H1 (cell line): Measurements from ENCODE around the gene RNASE9. TPM values are rescaled to one million over a fixed set of nuclear protein-coding genes. Genes with fewer than 3 reads are reported as not detected.

Experiments
- CTCF ChIA-PET: fragments of 300-600 bp; sonication (Branson Sonifier 250); formaldehyde crosslinking; loops from one replicate; lab custom pipeline; 2021; ENCODE audit not compliant: partially characterized antibody; lab: Charles Lee
- POLR2A ChIA-PET: fragments of 300-600 bp; sonication (Branson Sonifier 250); formaldehyde crosslinking; loops from one replicate; lab custom pipeline; 2021; ENCODE audit warnings: inconsistent platforms; ENCODE audit not compliant: partially characterized antibody; lab: Charles Lee
- DNase-seq, 2 experiments: peaks; one replicate each; pipeline versions ENCODE4 v3.0.0 to v3.0.0-alpha.2; 2010 to 2022; ENCODE audit warnings: low spot score in 2 of 2, low read depth in 1 of 2, mixed read lengths in 1 of 2
- FAIRE-seq: peaks from 2 replicates; lab custom pipeline; 2011; peaks lifted over from hg19 to GRCh38; lab: Jason Lieb, UNC
- H2AFZ ChIP-seq: 2 replicates; pipeline ENCODE4 v1.8.1; 2012; ENCODE audit warnings: low read length, inconsistent platforms
- H2AK5ac ChIP-seq: 2 replicates; pipeline ENCODE4 v1.6.1; 2013; ENCODE audit warnings: low read depth, low read length
- H2BK120ac ChIP-seq: replicated peaks from 2 replicates; pipeline ENCODE3; 2013; ENCODE audit warnings: low read depth, low read length, inconsistent platforms
- H2BK12ac ChIP-seq: 2 replicates; pipeline ENCODE4 v1.6.1; 2013; ENCODE audit warnings: low read depth, low read length
- H2BK15ac ChIP-seq: 2 replicates; pipeline ENCODE4 v1.6.1; 2013; ENCODE audit warnings: low read length
- H2BK20ac ChIP-seq: 2 replicates; pipeline ENCODE4 v1.6.1; 2013; ENCODE audit warnings: low read length
- H2BK5ac ChIP-seq: 2 replicates; pipeline ENCODE4 v1.6.1; 2013; ENCODE audit warnings: low read depth, low read length
- H3K14ac ChIP-seq: 2 replicates; pipeline ENCODE4 v1.6.1; 2013; ENCODE audit warnings: inconsistent platforms; ENCODE audit not compliant: insufficient read length
- H3K18ac ChIP-seq: 2 replicates; pipeline ENCODE4 v1.6.1; 2013; ENCODE audit warnings: low read length; ENCODE audit errors: extremely low read depth
- H3K23ac ChIP-seq: 2 replicates; pipeline ENCODE4 v1.6.1; 2013; ENCODE audit warnings: inconsistent platforms; ENCODE audit not compliant: insufficient read length
- H3K23me2 ChIP-seq: 2 replicates; pipeline ENCODE4 v1.6.1; 2013; ENCODE audit warnings: low read depth, low read length
- H3K27ac ChIP-seq: 2 replicates; pipeline ENCODE4 v1.6.1; 2011; ENCODE audit warnings: low read depth, low read length, inconsistent platforms
- H3K27me3 ChIP-seq, 4 experiments: replicated peaks in 1 of 4; 1 replicate in 1 of 4; 2 replicates in 3 of 4; pipeline versions ENCODE4 v1.6.1 to v1.8.1; 2011 to 2013; ENCODE audit warnings: low read length in 3 of 4, mild to moderate bottlenecking in 3 of 4, inconsistent platforms in 2 of 4, mixed read lengths in 2 of 4, moderate library complexity in 1 of 4; ENCODE audit not compliant: control insufficient read depth in 3 of 4, insufficient read depth in 3 of 4; ENCODE audit errors: extremely low read depth in 1 of 4
- H3K36me3 ChIP-seq, 4 experiments: 2 replicates each; pipeline versions ENCODE4 v1.6.1 to v1.8.1; 2011 to 2013; ENCODE audit warnings: mild to moderate bottlenecking in 4 of 4, low read length in 3 of 4, moderate library complexity in 2 of 4, control low read depth in 1 of 4, inconsistent platforms in 1 of 4; ENCODE audit not compliant: insufficient read depth in 4 of 4, control insufficient read depth in 2 of 4
- H3K4ac ChIP-seq: replicated peaks from 2 replicates; pipeline ENCODE3; 2013; ENCODE audit warnings: low read length, low read depth, mixed read lengths, inconsistent platforms; ENCODE audit not compliant: insufficient read length
- H3K4me1 ChIP-seq, 4 experiments: replicated peaks in 1 of 4; 1 replicate in 1 of 4; 2 replicates in 3 of 4; pipeline versions ENCODE4 v1.6.1 to v1.8.1; 2011 to 2013; ENCODE audit warnings: low read length in 3 of 4, inconsistent platforms in 2 of 4, mixed read lengths in 1 of 4; ENCODE audit not compliant: insufficient read depth in 4 of 4, control insufficient read depth in 3 of 4
- H3K4me2 ChIP-seq, 2 experiments: 2 replicates each; pipeline versions ENCODE4 v1.6.1 to v1.8.1; 2011 to 2013; ENCODE audit warnings: low read depth in 2 of 2, low read length in 2 of 2, control low read depth in 1 of 2, inconsistent platforms in 1 of 2, mild to moderate bottlenecking in 1 of 2; ENCODE audit not compliant: insufficient read depth in 1 of 2
- H3K4me3 ChIP-seq, 4 experiments: fragments of 200-600, 300-600 bp in 1 of 4; sonication (generic), shearing (Covaris generic), sonication (Bioruptor Twin) in 1 of 4; 2 replicates each; pipeline versions ENCODE4 v1.5.1 to v1.8.1; 2011 to 2016; ENCODE audit warnings: low read length in 4 of 4, low read depth in 3 of 4, control low read depth in 2 of 4, inconsistent platforms in 2 of 4, mild to moderate bottlenecking in 2 of 4, mixed read lengths in 1 of 4, moderate library complexity in 1 of 4; ENCODE audit not compliant: insufficient read depth in 2 of 4; ENCODE audit errors: extremely low read depth in 1 of 4
- H3K56ac ChIP-seq: replicated peaks from 2 replicates; pipeline ENCODE3; 2013; ENCODE audit warnings: low read depth, mild to moderate bottlenecking, mixed read lengths, low read length, inconsistent platforms; ENCODE audit not compliant: insufficient read length
- H3K79me1 ChIP-seq: 2 replicates; pipeline ENCODE4 v1.6.1; 2013; ENCODE audit warnings: low read depth, low read length, control low read depth
- H3K79me2 ChIP-seq, 2 experiments: 2 replicates each; pipeline versions ENCODE4 v1.6.1 to v1.8.1; 2012 to 2013; ENCODE audit warnings: low read length in 2 of 2, mild to moderate bottlenecking in 2 of 2, inconsistent platforms in 1 of 2; ENCODE audit not compliant: insufficient read depth in 2 of 2, control insufficient read depth in 1 of 2
- H3K9ac ChIP-seq, 4 experiments: replicated peaks in 1 of 4; 1 replicate in 1 of 4; 2 replicates in 3 of 4; pipeline versions ENCODE4 v1.6.1 to v1.8.1; 2011 to 2013; ENCODE audit warnings: low read depth in 3 of 4, low read length in 3 of 4, control low read depth in 2 of 4, mild to moderate bottlenecking in 2 of 4, moderate library complexity in 2 of 4, inconsistent platforms in 1 of 4; ENCODE audit errors: extremely low read depth in 1 of 4
- H3K9me3 ChIP-seq, 2 experiments: 2 replicates each; pipeline versions ENCODE4 v1.6.1 to v1.8.1; 2012 to 2013; ENCODE audit warnings: mild to moderate bottlenecking in 2 of 2, moderate library complexity in 2 of 2, control low read depth in 1 of 2, inconsistent platforms in 1 of 2, low read depth in 1 of 2, low read length in 1 of 2, mixed read lengths in 1 of 2; ENCODE audit not compliant: insufficient read depth in 2 of 2
- H4K20me1 ChIP-seq, 2 experiments: replicated peaks in 1 of 2; 2 replicates each; pipeline versions ENCODE3 to v1.8.1; 2011 to 2013; ENCODE audit warnings: inconsistent platforms in 2 of 2, low read length in 2 of 2, mild to moderate bottlenecking in 1 of 2; ENCODE audit not compliant: insufficient read depth in 2 of 2, control insufficient read depth in 1 of 2
- H4K5ac ChIP-seq: 2 replicates; pipeline ENCODE4 v1.6.1; 2013; ENCODE audit warnings: low read length, low read depth, mixed read lengths, inconsistent platforms; ENCODE audit not compliant: insufficient read length
- H4K8ac ChIP-seq: 2 replicates; pipeline ENCODE4 v1.8.0; 2013; ENCODE audit warnings: mild to moderate bottlenecking, moderate library complexity, low read length, inconsistent platforms; ENCODE audit not compliant: insufficient read depth; ENCODE audit errors: extremely low read depth
- H4K91ac ChIP-seq: replicated peaks from 2 replicates; pipeline ENCODE3; 2013; ENCODE audit warnings: low read length, mixed read lengths, inconsistent platforms; ENCODE audit not compliant: insufficient read length
- CEBPB ChIP-seq: IDR thresholded peaks from 2 replicates; pipeline ENCODE4 v1.6.1; 2012; ENCODE audit warnings: low read depth, low read length
- JUN ChIP-seq: IDR thresholded peaks from 2 replicates; pipeline ENCODE4 v1.6.1; 2011; ENCODE audit warnings: low read depth, mild to moderate bottlenecking, improper control_type of control experiment, low read length
- SIX5 ChIP-seq: IDR thresholded peaks from 2 replicates; pipeline ENCODE4 v1.6.1; 2011; ENCODE audit warnings: mild to moderate bottlenecking, low read depth, low read length
- TCF12 ChIP-seq: IDR thresholded peaks from 2 replicates; pipeline ENCODE4 v1.6.1; 2011; ENCODE audit warnings: low read depth, mild to moderate bottlenecking, low read length
- WGBS, 2 experiments: shearing (Covaris generic) in 1 of 2; methylation state at CpG; one replicate each; pipeline versions ENCODE4 v1.1.6 to v1.1.7; 2013 to 2015; ENCODE audit warnings: low lambda C conversion rate in 2 of 2, mixed read lengths in 2 of 2, inconsistent platforms in 1 of 2, low coverage in 1 of 2, missing lambda C conversion rate in 1 of 2; ENCODE audit not compliant: insufficient replicate concordance in 2 of 2, insufficient coverage in 1 of 2, insufficient read length in 1 of 2; ENCODE audit errors: extremely low coverage in 1 of 2, missing lambda C conversion rate in 1 of 2; 5-methylcytosine and 5-hydroxymethylcytosine counted together
- polyA plus RNA-seq, 7 experiments: library from polyadenylated mRNA; depleted of rRNA in 3 of 7; stranded (reverse) in 5 of 7; unstranded in 2 of 7; fragments of >200 nt in 5 of 7; fragments of 200-250 nt in 2 of 7; gene quantifications; 1 replicate in 5 of 7; 2 replicates in 1 of 7; 4 replicates in 1 of 7; pipeline versions ENCODE4 v1.2.1 to v1.2.3, GENCODE V29; 2011 to 2013; ENCODE audit warnings: missing spikeins in 2 of 7, mixed read lengths in 2 of 7
- total RNA-seq: library from RNA; stranded (reverse); fragmentation: NEBNext Ultra II Directional; extraction: Animal tissue kit (Norgen Biotek cat#: 25700); gene quantifications from 2 replicates; pipeline ENCODE4 v1.2.1, GENCODE V29; 2021
- TF ChIP-seq, protein P1 (sequence below): IDR thresholded peaks from 2 replicates; pipeline ENCODE4 v1.6.1; 2011; ENCODE audit warnings: low read length, improper control_type of control experiment

Gene RNASE9
- total and polyA plus RNA-seq, 2 of the 8 experiments (the other 6 are each of a cell fraction or from before 2014, with no cell fraction given) = 0.06 TPM; not detected in 1

- no peak overlapping the region for H3K4me2 ChIP-seq
- no peaks in the 10 kb centered on the region for H4K20me1 ChIP-seq
- no peaks in the 10 kb centered on the region; a peak in 1 of 7 replicates for H3K27me3 ChIP-seq
- no peak overlapping the region for H2BK15ac ChIP-seq
- no peak overlapping the region for H3K4ac ChIP-seq
- H3K4me1 ChIP-seq = no peaks in the 10 kb centered on the region; a peak in 1 of 7 replicates
- H3K79me1 ChIP-seq = no peaks in the 10 kb centered on the region
- no peak overlapping the region for H3K23ac ChIP-seq
- TF ChIP-seq JUN = no peak
- peak; percentile 28; the same call in 1 of the 2 replicates for TF ChIP-seq CEBPB
- TF ChIP-seq TCF12 = no peak
- TF ChIP-seq, protein P1, sequence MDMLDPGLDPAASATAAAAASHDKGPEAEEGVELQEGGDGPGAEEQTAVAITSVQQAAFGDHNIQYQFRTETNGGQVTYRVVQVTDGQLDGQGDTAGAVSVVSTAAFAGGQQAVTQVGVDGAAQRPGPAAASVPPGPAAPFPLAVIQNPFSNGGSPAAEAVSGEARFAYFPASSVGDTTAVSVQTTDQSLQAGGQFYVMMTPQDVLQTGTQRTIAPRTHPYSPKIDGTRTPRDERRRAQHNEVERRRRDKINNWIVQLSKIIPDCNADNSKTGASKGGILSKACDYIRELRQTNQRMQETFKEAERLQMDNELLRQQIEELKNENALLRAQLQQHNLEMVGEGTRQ = no peak
- no peak for TF ChIP-seq SIX5
- H4K91ac ChIP-seq = no peak overlapping the region
- H3K36me3 ChIP-seq = no peaks in the 10 kb centered on the region
- no peak overlapping the region for H3K27ac ChIP-seq
- no peak overlapping the region; the same call in 1 of the 2 replicates for H4K8ac ChIP-seq
- no peak overlapping the region for H2BK20ac ChIP-seq
- no peaks in the 10 kb centered on the region for H3K79me2 ChIP-seq
- no peak overlapping the region for H3K14ac ChIP-seq
- H2AFZ ChIP-seq = no peak overlapping the region
- no peak overlapping the region for H2BK120ac ChIP-seq
- H3K56ac ChIP-seq = no peak overlapping the region
- H3K9ac ChIP-seq = no peak overlapping the region
- no peak overlapping the region for H3K18ac ChIP-seq
- H2AK5ac ChIP-seq = no peak overlapping the region
- POLR2A ChIA-PET = interaction anchor here (1.0 to 1.3 kb wide), 3 partner anchors 16 to 132 kb away, joined by 3 to 5 read pairs (median 3); no protein-coding TSS in a partner anchor
- no peak overlapping the region for H3K4me3 ChIP-seq
- no peak overlapping the region for H2BK12ac ChIP-seq
- DNase-seq = no peak
- 89% methylated on average over 12 of the region's 12 CpGs; no CpG with 5 or more reads in 1 of the 2 experiments for WGBS, 2 experiments
- no peak overlapping the region for H2BK5ac ChIP-seq
- FAIRE-seq = no peak
- no peaks in the 10 kb centered on the region for H3K9me3 ChIP-seq
- H4K5ac ChIP-seq = no peak overlapping the region
- H3K23me2 ChIP-seq = no peaks in the 10 kb centered on the region
- CTCF ChIA-PET = interaction anchor here (0.8 to 5.0 kb wide), 6 partner anchors 67 to 186 kb away, joined by 3 to 34 read pairs (median 6); no protein-coding TSS in a partner anchor
Measured at GRCh38 chr14:20601522-20601921, 40.7 kb upstream of the RNASE9 start.
